GM13977 (cell line): Measurements from ENCODE around the gene CCDC107.
"Not testable (repeated sequence)": the region's sequence is repeated elsewhere in the genome, so short reads cannot be mapped to it uniquely, and the experiment has no call there.

Source experiments
- DNase-seq: peaks from one replicate; pipeline ENCODE4 v3.0.0; 2012; ENCODE audit warnings: low spot score
- CTCF ChIP-seq: IDR thresholded peaks from 2 replicates; pipeline ENCODE4 v1.5.1; 2012; ENCODE audit warnings: mild to moderate bottlenecking, control low read depth; ENCODE audit not compliant: insufficient read depth; ENCODE audit errors: extremely low read depth, missing control alignments
- in situ Hi-C: fragments of 300-500 bp; cut with MboI; formaldehyde crosslinking; loops from one replicate; pipeline ENCODE4 v1.12.0; 2022; ENCODE audit warnings: low sequenced_read_pairs, low pct_unique_long_range_greater_than_20kb, mixed read lengths, inconsistent platforms; ENCODE audit not compliant: unreplicated experiment

The CCDC107 gene

GRCh38 chr9:35619800-35620158, 38.3 kb upstream of the CCDC107 start:
- in situ Hi-C loops = no loop called here
- no peak for TF ChIP-seq CTCF
- no peak for DNase-seq

GRCh38 chr9:35627575-35627974, 30.5 kb upstream of the CCDC107 start:
- DNase-seq = no peak
- in situ Hi-C loops = no loop called here
- TF ChIP-seq CTCF = no peak

- in situ Hi-C loops = no loop called here
- no peak for TF ChIP-seq CTCF
- no peak for DNase-seq
These were observed 29.6 kb upstream of the CCDC107 start for GRCh38 chr9:35628389-35628991.

GRCh38 chr9:35629597-35629996, 28.5 kb upstream of the CCDC107 start:
- DNase-seq = no peak
- TF ChIP-seq CTCF = no peak
- in situ Hi-C loops = no loop called here

GRCh38 chr9:35635730-35636129, 22.4 kb upstream of the CCDC107 start:
- DNase-seq = no peak
- no peak for TF ChIP-seq CTCF
- in situ Hi-C loops = no loop called here

GRCh38 chr9:35636135-35636876, 21.8 kb upstream of the CCDC107 start:
- TF ChIP-seq CTCF = no peak
- in situ Hi-C loops = no loop called here
- no peak for DNase-seq

- in situ Hi-C loops, DNase-seq: not testable (repeated sequence)
These were observed 21.2 kb upstream of the CCDC107 start for GRCh38 chr9:35636877-35637246.

GRCh38 chr9:35637427-35637955, 20.6 kb upstream of the CCDC107 start:
- in situ Hi-C loops, DNase-seq: not testable (repeated sequence)

GRCh38 chr9:35638751-35639150, 19.3 kb upstream of the CCDC107 start:
- DNase-seq, in situ Hi-C loops: not testable (repeated sequence)

GRCh38 chr9:35639225-35639624, 18.9 kb upstream of the CCDC107 start:
- in situ Hi-C loops, DNase-seq: not testable (repeated sequence)
